Measurements from ENCODE around the gene PKP3. TPM values are rescaled to one million over a fixed set of nuclear protein-coding genes. Genes with fewer than 3 reads are reported as not detected.
"Not testable (repeated sequence)": the region's sequence is repeated elsewhere in the genome, so short reads cannot be mapped to it uniquely, and the experiment has no call there.

Gene PKP3
- total RNA-seq, 4 donors from 2014 or later, result 0.55 to 1.3 TPM; not detected in 2

GRCh38 chr11:409008-409599 lies 15.1 kb downstream of the PKP3 start:
- H3K27me3 ChIP-seq, result peaks cover 3 to 28% (median 4%) of the 10 kb centered on the region in 3 donors

GRCh38 chr11:409600-410483 lies 15.8 kb downstream of the PKP3 start:
- H3K4me1 ChIP-seq, result peaks cover 0 to 10% of the 10 kb centered on the region in 2 donors
- DNase-seq (no peak), ATAC-seq (no peak)
- in situ Hi-C loops (cut with MboI; ENCODE audit: low sequenced_read_pairs in 4 of 4) (no loop called here), intact Hi-C loops (cut with DNase I; ENCODE audit: low total_unique reads) (loop anchor here (5.0 kb wide), 1 partner anchor 97 kb away; the partner anchor contains the start of gene RNH1)
- H3K9me3 ChIP-seq, result no peaks in the 10 kb centered on the region
- peaks cover 4 to 23% (median 7%) of the 10 kb centered on the region in 3 donors for H3K27me3 ChIP-seq
- H3K36me3 ChIP-seq, result no peaks in the 10 kb centered on the region
- no peak overlapping the region for H3K4me3 ChIP-seq
- TF ChIP-seq CTCF (IDR thresholded peaks at IDR 0.05 in 4 of 5, conservative IDR thresholded peaks at IDR 0.05 in 1 of 5), result no peak
- no peak for TF ChIP-seq POLR2A (IDR thresholded peaks at IDR 0.05)
- H3K27ac ChIP-seq, result no peak overlapping the region

More at GRCh38 chr11:409008-409599, 15.1 kb downstream of the PKP3 start:
- Histone ChIP-seq H3K4me3 (no peak overlapping the region), H3K4me1 (peaks cover 0 to 10% of the 10 kb centered on the region in 2 donors), H3K27ac (no peak overlapping the region), H3K36me3 (no peaks in the 10 kb centered on the region), H3K9me3 (no peaks in the 10 kb centered on the region)
- in situ Hi-C loops (cut with MboI; ENCODE audit: low sequenced_read_pairs in 4 of 4) (no loop called here), intact Hi-C loops (cut with DNase I; ENCODE audit: low total_unique reads) (loop anchor here (5.0 kb wide), 1 partner anchor 98 kb away; the partner anchor contains the start of gene RNH1)
- TF ChIP-seq POLR2A (IDR thresholded peaks at IDR 0.05), result no peak
- TF ChIP-seq CTCF (IDR thresholded peaks at IDR 0.05 in 4 of 5, conservative IDR thresholded peaks at IDR 0.05 in 1 of 5), result no peak
- ATAC-seq (no peak), DNase-seq (no peak)

- H3K4me3 ChIP-seq; intact Hi-C loops (cut with DNase I; ENCODE audit: low total_unique reads); DNase-seq; H3K27ac ChIP-seq; H3K9me3 ChIP-seq; H3K4me1 ChIP-seq; ATAC-seq; in situ Hi-C loops (cut with MboI; ENCODE audit: low sequenced_read_pairs in 4 of 4); H3K36me3 ChIP-seq: not testable (repeated sequence)
- H3K27me3 ChIP-seq, result peaks cover 7 to 29% (median 9%) of the 10 kb centered on the region in 3 donors
These were observed 16.7 kb downstream of the PKP3 start for GRCh38 chr11:410711-411110.

GRCh38 chr11:411520-411919 lies 17.5 kb downstream of the PKP3 start:
- H3K36me3 ChIP-seq; H3K4me1 ChIP-seq; H3K9me3 ChIP-seq; H3K27ac ChIP-seq; intact Hi-C loops (cut with DNase I; ENCODE audit: low total_unique reads); ATAC-seq; DNase-seq; in situ Hi-C loops (cut with MboI; ENCODE audit: low sequenced_read_pairs in 4 of 4); H3K4me3 ChIP-seq: not testable (repeated sequence)
- H3K27me3 ChIP-seq, result peaks cover 12 to 31% (median 17%) of the 10 kb centered on the region in 3 donors

GRCh38 chr11:412641-413119 lies 18.7 kb downstream of the PKP3 start:
- Histone ChIP-seq H3K27me3 (peaks cover 18 to 32% (median 20%) of the 10 kb centered on the region in 3 donors), H3K4me3 (no peak overlapping the region)
- in situ Hi-C loops (cut with MboI; ENCODE audit: low sequenced_read_pairs in 4 of 4), result no loop called here

More at GRCh38 chr11:412641-413119, 18.7 kb downstream of the PKP3 start:
- ATAC-seq (no peak), DNase-seq (no peak)
- TF ChIP-seq CTCF (IDR thresholded peaks at IDR 0.05 in 4 of 5, conservative IDR thresholded peaks at IDR 0.05 in 1 of 5) (no peak), POLR2A (IDR thresholded peaks at IDR 0.05) (no peak)
- Histone ChIP-seq H3K9me3 (no peaks in the 10 kb centered on the region), H3K36me3 (no peaks in the 10 kb centered on the region), H3K4me1 (no peaks in the 10 kb centered on the region), H3K27ac (no peak overlapping the region)
- intact Hi-C loops (cut with DNase I; ENCODE audit: low total_unique reads), result no loop called here
